ENCODE measurements around the gene DNAJC2. TPM values are rescaled to one million over a fixed set of nuclear protein-coding genes. Genes with fewer than 3 reads are reported as not detected.

DNAJC2 gene
- total and polyA plus RNA-seq, 3 donors from 2014 or later, result 21.2 to 39.7 (median 27.6) TPM

DNA sequence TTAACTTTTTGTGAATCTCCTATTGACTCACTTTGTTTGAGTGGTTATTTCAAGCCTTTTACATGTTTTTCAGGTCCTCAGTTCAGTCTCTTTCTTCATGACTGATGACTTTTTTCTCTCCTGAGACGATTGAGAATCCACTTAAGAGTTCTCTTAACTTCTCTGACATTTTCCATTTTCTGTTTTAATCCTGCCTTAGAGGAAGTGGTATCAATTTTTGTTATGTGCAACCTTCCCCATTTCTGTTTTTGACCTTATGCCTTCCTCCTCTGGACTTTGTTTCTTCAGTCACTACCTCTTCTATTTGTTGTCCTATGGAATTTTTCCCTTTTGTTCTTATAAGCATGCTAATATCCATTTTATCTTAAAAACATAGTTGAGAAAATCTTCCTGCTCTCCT, 5.2 kb upstream of the DNAJC2 start:
- no peak for TF ChIP-seq POLR2A (IDR thresholded peaks at IDR 0.05)
- TF ChIP-seq, protein P1, sequence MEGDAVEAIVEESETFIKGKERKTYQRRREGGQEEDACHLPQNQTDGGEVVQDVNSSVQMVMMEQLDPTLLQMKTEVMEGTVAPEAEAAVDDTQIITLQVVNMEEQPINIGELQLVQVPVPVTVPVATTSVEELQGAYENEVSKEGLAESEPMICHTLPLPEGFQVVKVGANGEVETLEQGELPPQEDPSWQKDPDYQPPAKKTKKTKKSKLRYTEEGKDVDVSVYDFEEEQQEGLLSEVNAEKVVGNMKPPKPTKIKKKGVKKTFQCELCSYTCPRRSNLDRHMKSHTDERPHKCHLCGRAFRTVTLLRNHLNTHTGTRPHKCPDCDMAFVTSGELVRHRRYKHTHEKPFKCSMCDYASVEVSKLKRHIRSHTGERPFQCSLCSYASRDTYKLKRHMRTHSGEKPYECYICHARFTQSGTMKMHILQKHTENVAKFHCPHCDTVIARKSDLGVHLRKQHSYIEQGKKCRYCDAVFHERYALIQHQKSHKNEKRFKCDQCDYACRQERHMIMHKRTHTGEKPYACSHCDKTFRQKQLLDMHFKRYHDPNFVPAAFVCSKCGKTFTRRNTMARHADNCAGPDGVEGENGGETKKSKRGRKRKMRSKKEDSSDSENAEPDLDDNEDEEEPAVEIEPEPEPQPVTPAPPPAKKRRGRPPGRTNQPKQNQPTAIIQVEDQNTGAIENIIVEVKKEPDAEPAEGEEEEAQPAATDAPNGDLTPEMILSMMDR (IDR thresholded peaks at IDR 0.05), result no peak
- intact Hi-C loops (cut with DNase I; ENCODE audit: low total_unique reads), result no loop called here
- Histone ChIP-seq H3K4me3 (no peak overlapping the region), H3K9me3 (no peaks in the 10 kb centered on the region), H3K27me3 (no peaks in the 10 kb centered on the region), H3K4me1 (peaks cover 16% of the 10 kb centered on the region), H3K27ac (no peak overlapping the region), H3K36me3 (ENCODE audit: low read depth, missing control alignments) (no peaks in the 10 kb centered on the region)
- 67 to 74% methylated on average over 1 of the region's 1 CpG for WGBS, 2 donors
- no peak for DNase-seq

DNA sequence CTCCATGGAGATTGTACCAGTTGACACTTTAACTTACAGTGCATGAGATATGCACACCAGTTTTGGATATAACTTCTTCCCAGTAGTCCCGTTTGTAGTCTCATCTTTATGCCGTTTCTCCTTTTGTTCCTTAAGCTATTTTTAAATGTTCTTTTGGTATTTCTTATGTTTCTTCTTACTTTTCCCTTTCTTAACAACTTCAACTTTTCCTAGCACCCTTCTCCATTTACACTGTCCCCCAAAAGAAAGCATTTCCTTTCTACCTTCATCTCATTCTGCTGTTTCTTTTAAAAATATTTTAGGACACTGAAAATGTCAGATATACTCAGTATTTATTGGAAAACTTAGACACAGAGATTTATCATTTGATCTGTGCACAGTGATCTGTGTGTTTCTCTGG, 4.4 kb upstream of the DNAJC2 start:
- no peaks in the 10 kb centered on the region for H3K27me3 ChIP-seq
- peaks cover 16% of the 10 kb centered on the region for H3K4me1 ChIP-seq
- H3K4me3 ChIP-seq, result no peak overlapping the region
- H3K36me3 ChIP-seq (ENCODE audit: low read depth, missing control alignments), result no peaks in the 10 kb centered on the region
- intact Hi-C loops (cut with DNase I; ENCODE audit: low total_unique reads), result no loop called here
- 27 to 32% methylated on average over 2 of the region's 2 CpGs for WGBS, 2 donors
- H3K27ac ChIP-seq, result no peak overlapping the region
- no peaks in the 10 kb centered on the region for H3K9me3 ChIP-seq
- TF ChIP-seq POLR2A (IDR thresholded peaks at IDR 0.05), result no peak
- TF ChIP-seq, protein P1 (IDR thresholded peaks at IDR 0.05), result no peak
- no peak for DNase-seq

DNA sequence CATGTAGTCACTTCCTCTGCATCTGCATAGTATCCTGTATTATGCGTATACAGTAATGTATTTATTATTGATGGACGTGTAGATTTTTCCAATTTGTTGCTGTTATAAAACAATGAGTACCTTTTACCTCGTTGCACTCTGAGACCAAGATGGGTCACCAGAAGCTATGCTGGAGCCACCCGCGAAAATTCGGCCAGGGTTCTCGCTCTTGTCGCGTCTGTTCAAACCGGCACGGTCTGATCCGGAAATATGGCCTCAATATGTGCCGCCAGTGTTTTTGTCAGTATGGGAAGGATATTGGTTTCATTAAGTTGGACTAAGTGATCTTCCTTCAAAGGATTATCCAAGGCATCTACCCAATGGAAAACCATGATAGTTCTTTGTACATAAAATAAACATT, 3.9 kb upstream of the DNAJC2 start:
- no peaks in the 10 kb centered on the region for H3K36me3 ChIP-seq (ENCODE audit: low read depth, missing control alignments)
- no peak for TF ChIP-seq POLR2A (IDR thresholded peaks at IDR 0.05)
- TF ChIP-seq, protein P1 (IDR thresholded peaks at IDR 0.05), result no peak
- peak overlapping the region; percentile 70 to 90 for H3K4me3 ChIP-seq
- H3K4me1 ChIP-seq, result peaks cover 19% of the 10 kb centered on the region
- no peaks in the 10 kb centered on the region for H3K9me3 ChIP-seq
- H3K27me3 ChIP-seq, result no peaks in the 10 kb centered on the region
- H3K27ac ChIP-seq, result peak overlapping the region in 1 of 2 donors; percentile 74
- intact Hi-C loops (cut with DNase I; ENCODE audit: low total_unique reads), result no loop called here
- DNase-seq, result no peak
- WGBS, 2 donors, result 12 to 22% methylated on average over 13 of the region's 13 CpGs

DNA sequence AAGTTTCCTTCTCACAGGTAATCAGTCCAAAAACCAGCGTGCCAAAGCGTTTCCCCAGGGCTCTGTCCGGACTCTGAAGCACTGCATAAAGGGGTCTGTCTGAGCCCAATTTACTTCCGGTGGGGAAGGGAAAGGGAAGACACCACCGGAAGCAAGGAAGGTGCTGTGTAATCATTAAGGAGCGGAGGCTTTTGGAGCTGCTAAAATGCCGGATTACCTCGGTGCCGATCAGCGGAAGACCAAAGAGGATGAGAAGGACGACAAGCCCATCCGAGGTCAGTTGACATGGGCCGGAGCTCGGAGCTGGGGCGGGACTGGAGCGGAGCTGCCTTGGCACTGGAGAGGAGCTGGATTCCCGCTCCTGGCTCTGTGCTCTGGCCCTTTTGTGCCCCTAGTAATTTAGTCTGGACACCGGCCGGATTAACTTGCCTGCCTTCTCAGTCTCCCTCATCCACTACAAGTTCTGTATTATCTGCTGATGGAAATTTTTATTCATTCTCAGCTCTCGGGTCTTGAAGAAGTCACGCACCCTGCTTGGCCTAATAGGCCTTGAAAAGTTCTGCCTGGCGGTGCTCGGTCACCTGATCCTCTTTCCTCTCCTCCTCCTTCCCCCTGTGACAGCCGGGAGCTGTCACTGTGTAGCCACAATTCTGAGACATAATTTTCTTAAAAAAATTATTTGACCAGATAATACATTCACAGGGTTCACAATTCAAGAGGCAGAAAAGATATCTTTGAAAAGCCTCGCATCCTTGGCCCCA, 3.1 kb upstream of the DNAJC2 start, which contains the start of gene PSMC2:
TSS of gene PSMC2 (plus strand) at position 137 of the 761 bp plus-strand sequence. CDS start at position 206, 69 bp downstream.
- H3K4me1 ChIP-seq, result peaks cover 25% of the 10 kb centered on the region
- no peaks in the 10 kb centered on the region for H3K27me3 ChIP-seq
- 0 to 1% methylated on average over 25 of the region's 25 CpGs for WGBS, 2 donors
- no peak for TF ChIP-seq POLR2A (IDR thresholded peaks at IDR 0.05)
- TF ChIP-seq, protein P1 (IDR thresholded peaks at IDR 0.05), result no peak
- peak within 1 kb of the TSS; percentile 74 to 92 for H3K27ac ChIP-seq
- DNase-seq, result peak; percentile 92
- no peaks in the 10 kb centered on the region for H3K9me3 ChIP-seq
- H3K36me3 ChIP-seq (ENCODE audit: low read depth, missing control alignments), result no peaks in the 10 kb centered on the region
- intact Hi-C loops (cut with DNase I; ENCODE audit: low total_unique reads), result no loop called here
- H3K4me3 ChIP-seq, result peak within 1 kb of the TSS; percentile 70 to 90

DNA sequence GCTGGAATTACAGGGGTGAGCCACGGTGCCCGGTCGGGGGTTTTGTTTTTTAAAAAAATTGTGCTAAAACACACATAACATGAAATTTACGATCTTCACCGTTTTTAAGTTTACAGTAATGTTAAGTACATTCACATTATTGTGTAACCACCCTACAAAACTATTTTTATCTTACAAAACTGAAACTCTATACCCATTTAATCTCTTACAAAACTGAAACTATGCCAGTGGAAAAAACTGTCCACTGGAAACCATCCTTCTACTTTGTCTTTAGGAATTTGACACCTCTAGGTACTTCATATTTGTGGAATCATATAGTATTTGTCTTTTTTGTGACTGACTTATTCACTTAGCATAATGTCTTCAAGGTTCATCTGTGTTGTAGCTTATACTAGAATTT, 1.8 kb upstream of the DNAJC2 start:
- Histone ChIP-seq H3K4me3 (no peak overlapping the region), H3K4me1 (peaks cover 25% of the 10 kb centered on the region), H3K9me3 (no peaks in the 10 kb centered on the region), H3K27ac (no peak overlapping the region), H3K36me3 (ENCODE audit: low read depth, missing control alignments) (no peaks in the 10 kb centered on the region), H3K27me3 (no peaks in the 10 kb centered on the region)
- 69 to 82% methylated on average over 5 of the region's 5 CpGs for WGBS, 2 donors
- TF ChIP-seq, protein P1 (IDR thresholded peaks at IDR 0.05), result no peak
- TF ChIP-seq POLR2A (IDR thresholded peaks at IDR 0.05), result no peak
- intact Hi-C loops (cut with DNase I; ENCODE audit: low total_unique reads), result no loop called here
- DNase-seq, result no peak
